Gastrocnemius medialis (tissue), 4 donors: ENCODE data around the gene MBD3L2B.

Source experiments
- CTCF ChIP-seq, 5 experiments: fragments of 450-650 bp in 3 of 5; fragments of 200-600 bp in 2 of 5; sonication (generic) in 2 of 5; IDR thresholded peaks in 4 of 5; conservative IDR thresholded peaks in 1 of 5; 1 replicate in 4 of 5; 2 replicates in 1 of 5; pipeline ENCODE4 v1.5.1; 2016 to 2019; ENCODE audit warnings: antibody characterized with exemption in 5 of 5, mild to moderate bottlenecking in 3 of 5, moderate library complexity in 3 of 5
- POLR2A ChIP-seq, 2 donors: fragments of 450-650 bp; IDR thresholded peaks; one replicate each; pipeline ENCODE4 v1.6.1; 2017; ENCODE audit warnings: antibody characterized with exemption in 2 of 2, mild to moderate bottlenecking in 2 of 2, moderate library complexity in 2 of 2

GRCh38 chr19:6999933-7000332, 21.3 kb downstream of the MBD3L2B start:
- TF ChIP-seq CTCF (IDR thresholded peaks at IDR 0.05 in 4 of 5, conservative IDR thresholded peaks at IDR 0.05 in 1 of 5) (no peak), POLR2A (IDR thresholded peaks at IDR 0.05) (no peak)
